Osteocyte (in vitro differentiated cells): Measurements from ENCODE around the gene MMD. TPM values are rescaled to one million over a fixed set of nuclear protein-coding genes. Genes with fewer than 3 reads are reported as not detected.

Experiments
- DNase-seq: peaks from one replicate; pipeline ENCODE4 v3.0.0; 2021; ENCODE audit warnings: mixed read lengths; ENCODE audit not compliant: unreplicated experiment; ENCODE audit errors: extremely low spot score
- H3K27ac Mint-ChIP-seq: one replicate; pipeline ENCODE4 v1.8.0; 2021; ENCODE audit warnings: mild to moderate bottlenecking, mixed read lengths; ENCODE audit not compliant: unreplicated experiment
- H3K27me3 Mint-ChIP-seq: one replicate; pipeline ENCODE4 v1.8.0; 2021; ENCODE audit warnings: mixed read lengths; ENCODE audit not compliant: unreplicated experiment
- H3K36me3 Mint-ChIP-seq: one replicate; pipeline ENCODE4 v1.8.0; 2021; ENCODE audit warnings: mixed read lengths; ENCODE audit not compliant: unreplicated experiment
- H3K4me1 Mint-ChIP-seq: one replicate; pipeline ENCODE4 v1.8.0; 2021; ENCODE audit warnings: mixed read lengths; ENCODE audit not compliant: unreplicated experiment
- H3K4me3 Mint-ChIP-seq: one replicate; pipeline ENCODE4 v1.8.0; 2021; ENCODE audit warnings: mild to moderate bottlenecking, moderate library complexity, mixed read lengths; ENCODE audit not compliant: unreplicated experiment
- H3K9me3 Mint-ChIP-seq: one replicate; pipeline ENCODE4 v1.8.0; 2021; ENCODE audit warnings: mixed read lengths; ENCODE audit not compliant: unreplicated experiment
- CTCF ChIP-seq: fragments of 200-600 bp; sonication (generic); IDR thresholded peaks from 2 replicates; pipeline ENCODE4 v1.5.0; 2021; ENCODE audit warnings: antibody characterized with exemption, mild to moderate bottlenecking, moderate library complexity
- total RNA-seq: library from RNA; stranded (reverse); gene quantifications from 2 replicates; pipeline ENCODE4 v1.2.1, GENCODE V29; 2021

Gene MMD
- total RNA-seq, 1 donor from 2014 or later, result 10.3 TPM

GRCh38 chr17:55366020-55366481 lies 55.6 kb downstream of the MMD start:
- peaks cover 7% of the 10 kb centered on the region for H3K9me3 Mint-ChIP-seq
- no peaks in the 10 kb centered on the region for H3K36me3 Mint-ChIP-seq
- H3K27ac Mint-ChIP-seq, result no peak overlapping the region
- no peak for DNase-seq
- H3K27me3 Mint-ChIP-seq, result peaks cover 7% of the 10 kb centered on the region
- no peaks in the 10 kb centered on the region for H3K4me1 Mint-ChIP-seq
- H3K4me3 Mint-ChIP-seq, result no peak overlapping the region
- no peak for TF ChIP-seq CTCF

- peaks cover 11% of the 10 kb centered on the region for H3K9me3 Mint-ChIP-seq
- H3K4me3 Mint-ChIP-seq, result no peak overlapping the region
- H3K27ac Mint-ChIP-seq, result no peak overlapping the region
- no peaks in the 10 kb centered on the region for H3K4me1 Mint-ChIP-seq
- TF ChIP-seq CTCF, result no peak
- H3K36me3 Mint-ChIP-seq, result no peaks in the 10 kb centered on the region
- peaks cover 16% of the 10 kb centered on the region for H3K27me3 Mint-ChIP-seq
- DNase-seq, result peak; percentile 38
Measured at GRCh38 chr17:55363033-55363432, 58.6 kb downstream of the MMD start.

- Mint-ChIP-seq H3K9me3 (peaks cover 11% of the 10 kb centered on the region), H3K4me3 (no peak overlapping the region), H3K27ac (no peak overlapping the region), H3K4me1 (no peaks in the 10 kb centered on the region), H3K27me3 (peaks cover 16% of the 10 kb centered on the region), H3K36me3 (no peaks in the 10 kb centered on the region)
- no peak for DNase-seq
- TF ChIP-seq CTCF, result no peak
Measured at GRCh38 chr17:55360971-55361370, 60.7 kb downstream of the MMD start.

DNA sequence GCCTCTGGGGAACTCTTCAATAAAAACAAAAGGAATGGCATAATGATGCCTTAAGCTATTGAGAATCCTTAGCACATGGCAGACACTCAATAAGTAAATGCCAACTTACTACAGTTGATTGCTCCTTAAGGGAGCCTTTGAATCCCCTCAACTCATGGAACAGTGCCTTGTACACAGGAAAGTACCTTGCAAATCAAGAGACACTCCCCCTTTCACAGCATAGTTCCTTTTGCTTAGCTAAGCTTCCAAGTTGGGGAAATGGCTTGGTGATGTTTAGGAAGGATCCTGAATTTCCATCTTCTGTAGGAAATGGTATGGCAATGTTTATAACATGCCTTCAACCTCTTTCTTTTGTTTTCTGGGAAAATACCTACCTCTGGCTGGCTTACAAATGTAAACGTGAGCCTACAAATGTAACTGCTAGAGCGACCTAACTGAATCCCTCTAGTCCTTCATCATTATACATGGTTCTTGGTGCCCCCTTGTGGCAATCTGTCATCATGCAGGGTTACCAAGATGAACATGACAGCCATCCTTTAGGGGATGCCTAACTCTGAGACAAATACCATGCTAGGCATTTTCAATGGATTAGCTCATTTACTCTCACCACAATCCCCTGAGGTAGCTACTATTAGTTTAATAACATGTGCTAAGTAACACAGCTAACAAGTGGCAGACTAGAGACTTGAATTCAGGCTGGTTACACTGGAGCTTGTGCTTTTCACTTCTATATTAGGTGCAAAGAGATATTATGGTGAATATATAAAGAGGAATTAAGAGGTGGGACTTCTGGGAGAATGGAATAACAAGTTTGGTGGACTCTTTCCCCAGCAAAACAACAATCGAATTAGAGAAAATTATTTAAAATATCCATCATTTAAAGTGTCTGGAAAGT lies 65.0 kb downstream of the MMD start:
- TF ChIP-seq CTCF, result peak; percentile 76
- peaks cover 11% of the 10 kb centered on the region for H3K9me3 Mint-ChIP-seq
- no peaks in the 10 kb centered on the region for H3K36me3 Mint-ChIP-seq
- H3K27ac Mint-ChIP-seq, result no peak overlapping the region
- DNase-seq, result no peak
- H3K4me1 Mint-ChIP-seq, result no peaks in the 10 kb centered on the region
- no peak overlapping the region for H3K4me3 Mint-ChIP-seq
- H3K27me3 Mint-ChIP-seq, result peaks cover 31% of the 10 kb centered on the region

DNA sequence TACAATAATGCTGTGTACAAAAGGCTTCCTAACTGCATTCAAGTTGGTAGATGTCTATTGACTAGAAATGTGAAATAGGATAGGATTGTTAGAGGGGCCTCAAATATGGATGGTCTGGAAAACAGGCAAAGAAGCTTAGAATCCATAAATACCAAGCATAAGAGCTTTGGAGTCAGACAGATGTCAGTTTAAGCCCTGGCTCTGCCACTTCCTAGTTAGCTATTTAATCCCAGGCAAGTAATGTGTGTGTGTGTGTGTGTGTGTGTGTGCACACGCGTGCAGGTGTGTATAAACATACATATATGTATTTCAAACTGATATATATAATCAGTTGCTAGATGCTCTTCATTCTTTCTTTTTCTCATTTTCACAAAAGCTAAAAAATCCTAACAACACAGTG lies 66.7 kb downstream of the MMD start:
- H3K27me3 Mint-ChIP-seq, result peaks cover 34% of the 10 kb centered on the region
- TF ChIP-seq CTCF, result no peak
- H3K36me3 Mint-ChIP-seq, result no peaks in the 10 kb centered on the region
- H3K9me3 Mint-ChIP-seq, result no peaks in the 10 kb centered on the region
- H3K4me1 Mint-ChIP-seq, result no peaks in the 10 kb centered on the region
- H3K27ac Mint-ChIP-seq, result no peak overlapping the region
- no peak overlapping the region for H3K4me3 Mint-ChIP-seq
- DNase-seq, result no peak
